ENCODE data around the gene SPG7.

The SPG7 gene

DNA sequence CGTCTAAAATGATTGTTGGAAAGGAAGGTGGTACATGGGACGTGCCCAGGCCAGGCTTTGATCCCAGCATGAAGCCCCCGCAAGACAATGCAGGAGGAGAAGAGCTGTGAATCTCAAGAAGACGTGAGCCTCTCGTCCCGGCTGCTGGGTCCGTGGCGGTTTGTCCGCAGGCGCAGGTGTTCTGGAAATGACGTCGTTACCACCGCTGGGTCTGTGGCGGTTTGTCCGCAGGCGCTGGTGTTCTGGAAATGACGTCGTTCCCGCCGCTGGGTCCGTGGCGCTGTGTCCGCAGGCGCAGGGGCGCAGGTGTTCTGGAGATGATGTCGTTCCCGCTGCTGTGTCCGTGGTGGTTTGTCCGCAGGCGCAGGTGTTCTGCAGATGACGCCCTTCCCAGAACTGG is 14.1 kb downstream of the SPG7 start:
- no peak for DNase-seq

DNA sequence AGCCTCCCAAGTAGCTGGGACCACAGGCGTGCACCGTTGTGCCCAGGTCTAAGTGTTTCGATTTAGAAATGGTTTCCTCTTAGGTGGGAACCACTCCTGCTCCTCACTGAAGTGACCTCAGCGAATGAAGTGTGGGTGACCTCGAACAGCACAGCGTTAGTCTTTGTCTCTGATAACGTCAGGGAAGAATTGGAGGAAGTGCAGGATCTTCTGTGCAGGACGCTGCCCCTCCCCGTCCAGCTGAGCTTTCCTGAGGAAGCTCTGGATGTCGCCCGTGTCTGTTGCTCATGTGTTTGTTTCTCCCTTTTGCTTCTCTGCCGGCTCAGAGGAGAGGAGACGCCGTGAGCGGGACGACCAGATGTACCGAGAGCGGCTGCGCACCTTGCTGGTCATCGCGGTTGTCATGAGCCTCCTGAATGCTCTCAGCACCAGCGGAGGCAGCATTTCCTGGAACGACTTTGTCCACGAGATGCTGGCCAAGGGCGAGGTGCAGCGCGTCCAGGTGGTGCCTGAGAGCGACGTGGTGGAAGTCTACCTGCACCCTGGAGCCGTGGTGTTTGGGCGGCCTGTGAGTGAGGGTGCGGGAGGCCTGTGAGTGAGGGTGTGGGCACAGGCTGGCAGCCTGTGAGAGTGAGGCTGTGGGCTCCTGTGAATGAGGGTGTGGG is 15.6 kb downstream of the SPG7 start:
- no peak for DNase-seq

DNA sequence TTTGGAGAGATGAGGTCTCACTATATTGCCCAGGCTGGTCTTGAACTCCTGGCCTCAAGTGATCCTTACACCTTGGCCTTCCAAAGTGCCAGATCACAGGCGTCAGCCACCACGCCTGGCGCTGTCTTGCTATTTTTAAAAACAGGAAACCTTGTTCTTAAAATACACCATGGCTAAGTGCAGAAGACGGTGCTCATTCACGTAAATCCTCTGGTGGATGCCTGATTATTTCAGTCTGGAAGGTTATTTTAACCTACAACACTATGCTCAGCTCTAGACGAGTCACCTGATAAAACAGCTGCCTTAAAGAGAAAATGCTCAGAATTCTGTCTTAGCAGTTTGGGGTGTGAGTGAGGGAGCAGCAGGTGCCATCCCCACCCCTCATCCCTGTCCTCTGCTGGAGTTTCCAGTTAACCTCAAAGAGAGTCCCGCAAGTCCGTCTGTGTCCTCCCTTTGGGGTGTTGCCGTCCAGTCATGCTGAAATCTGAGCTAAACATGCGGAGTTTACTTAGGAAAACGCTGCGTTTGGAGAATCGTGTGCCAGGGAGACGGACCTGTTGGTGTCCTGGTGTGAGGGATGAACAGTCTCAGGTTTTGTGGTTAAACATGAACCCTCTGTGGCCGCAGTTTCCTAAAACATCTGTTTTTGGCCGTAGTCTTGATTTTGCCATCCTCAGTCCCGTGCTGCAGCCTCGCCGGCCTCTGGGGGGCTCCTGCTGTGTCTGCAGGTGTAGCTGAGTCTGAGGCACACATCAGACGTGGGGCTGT is 17.1 kb downstream of the SPG7 start:
- DNase-seq: no peak

DNA sequence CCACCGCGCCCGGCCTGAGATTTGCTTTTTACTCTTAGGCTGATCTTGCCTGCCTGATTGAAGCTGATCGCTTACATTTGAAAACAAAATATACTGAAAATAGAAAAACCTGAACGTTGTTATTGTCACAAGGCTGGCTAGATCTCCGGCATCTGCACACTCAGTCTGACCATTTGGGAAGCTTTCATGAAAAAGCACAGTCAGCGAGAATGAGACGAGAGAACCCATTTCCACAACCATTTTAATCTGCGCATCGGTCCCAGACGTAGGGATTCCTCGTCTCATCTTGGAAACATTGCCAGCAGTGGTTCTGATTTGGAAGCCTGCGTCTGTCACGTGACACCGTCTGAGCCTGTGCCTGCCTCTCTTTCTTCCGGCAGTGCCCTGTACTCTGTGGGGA is 20.9 kb downstream of the SPG7 start:
- no peak for DNase-seq

DNA sequence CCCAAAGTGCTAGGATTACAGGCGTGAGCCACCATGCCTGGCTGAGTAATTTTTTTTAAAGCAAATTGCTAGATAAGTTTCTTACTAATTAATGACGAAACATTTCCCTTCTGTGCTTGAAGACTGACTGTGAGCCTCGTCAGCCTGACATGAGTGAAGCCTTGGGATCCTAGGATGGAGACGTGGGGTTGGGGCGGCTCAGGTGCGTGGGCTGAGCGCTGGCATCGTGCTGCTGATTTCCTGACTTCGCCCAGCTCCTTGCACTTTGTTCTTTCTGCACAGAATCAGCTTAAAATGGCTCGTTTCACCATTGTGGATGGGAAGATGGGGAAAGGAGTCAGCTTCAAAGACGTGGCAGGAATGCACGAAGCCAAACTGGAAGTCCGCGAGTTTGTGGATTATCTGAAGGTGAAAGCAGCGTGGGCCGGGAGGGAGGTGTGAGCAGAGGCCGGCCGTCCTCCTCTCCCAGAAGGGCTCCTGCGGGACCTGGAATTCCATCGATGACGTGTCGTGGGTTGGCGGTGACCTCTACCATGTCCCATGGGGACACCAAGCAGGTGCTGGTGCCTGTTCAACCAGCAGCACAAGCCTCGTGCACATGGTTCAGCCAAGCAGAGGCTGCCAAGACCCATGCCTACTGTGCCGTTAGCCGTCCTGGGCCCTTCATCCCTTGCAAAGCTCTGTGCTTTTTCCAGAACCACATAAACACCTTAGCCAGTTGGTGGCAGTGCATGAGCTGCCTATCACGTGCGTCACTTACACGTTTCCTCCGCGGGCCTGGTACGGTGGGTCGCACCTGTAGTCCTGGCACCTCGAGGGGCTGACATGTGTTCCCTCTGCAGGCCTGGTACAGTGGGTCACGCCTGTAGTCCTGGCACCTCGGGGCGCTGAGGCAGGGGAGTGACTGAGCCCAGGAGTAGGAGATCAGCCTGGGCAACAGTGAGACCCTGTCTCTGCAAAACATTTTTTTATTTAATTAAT is 22.5 kb downstream of the SPG7 start:
- DNase-seq: no peak

DNA sequence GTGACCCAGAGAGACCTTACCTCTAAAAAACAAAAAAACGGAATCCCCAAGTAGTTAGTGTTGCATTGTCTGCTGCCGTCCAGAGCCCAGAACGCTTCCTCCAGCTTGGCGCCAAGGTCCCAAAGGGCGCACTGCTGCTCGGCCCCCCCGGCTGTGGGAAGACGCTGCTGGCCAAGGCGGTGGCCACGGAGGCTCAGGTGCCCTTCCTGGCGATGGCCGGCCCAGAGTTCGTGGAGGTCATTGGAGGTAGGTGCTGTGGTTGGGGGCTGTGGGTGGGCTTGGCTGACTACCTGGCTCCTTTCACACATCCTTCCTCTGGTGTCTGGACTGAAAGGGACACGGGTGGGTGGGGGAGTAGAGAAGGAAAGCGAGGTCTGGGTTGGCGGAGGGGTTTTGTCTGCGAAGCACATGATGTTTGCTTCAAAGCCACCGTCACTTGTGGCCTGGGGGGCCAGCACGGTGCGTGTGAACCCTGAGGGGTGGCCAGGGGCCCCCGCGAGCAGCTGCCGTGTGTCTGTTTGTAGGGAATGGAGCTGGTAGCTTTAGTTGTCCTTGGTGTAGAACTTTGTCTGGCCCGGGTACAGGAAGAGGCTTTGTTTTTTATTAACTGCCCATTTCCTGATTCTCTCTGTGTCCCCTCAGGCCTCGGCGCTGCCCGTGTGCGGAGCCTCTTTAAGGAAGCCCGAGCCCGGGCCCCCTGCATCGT is 23.8 kb downstream of the SPG7 start:
- DNase-seq: no peak

DNA sequence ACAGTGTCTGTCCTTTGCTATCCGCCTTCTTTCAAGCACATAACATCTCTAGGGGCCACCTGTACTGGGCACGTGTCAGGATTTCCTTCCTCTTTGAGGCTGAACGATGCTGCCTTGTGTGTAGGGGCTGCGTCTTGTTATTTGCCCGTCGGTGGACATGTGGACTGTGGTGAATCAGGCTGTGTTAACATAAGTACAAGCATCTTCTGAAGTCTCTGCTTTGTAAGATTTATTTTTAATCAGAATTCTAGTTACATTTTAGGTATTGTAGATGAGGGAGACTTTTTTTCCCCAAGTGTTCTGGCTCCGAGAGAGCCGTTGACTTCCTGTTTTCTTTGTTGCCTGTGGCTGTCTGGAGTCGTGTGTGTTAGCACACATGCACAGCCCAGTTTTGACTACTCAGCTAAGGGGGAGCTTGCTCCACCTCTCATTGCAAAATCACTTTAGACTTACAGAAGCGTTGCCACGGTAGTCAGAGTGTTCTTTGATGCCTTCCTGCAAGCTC is 26.1 kb downstream of the SPG7 start:
- DNase-seq: peak; percentile 97 to 98

DNA sequence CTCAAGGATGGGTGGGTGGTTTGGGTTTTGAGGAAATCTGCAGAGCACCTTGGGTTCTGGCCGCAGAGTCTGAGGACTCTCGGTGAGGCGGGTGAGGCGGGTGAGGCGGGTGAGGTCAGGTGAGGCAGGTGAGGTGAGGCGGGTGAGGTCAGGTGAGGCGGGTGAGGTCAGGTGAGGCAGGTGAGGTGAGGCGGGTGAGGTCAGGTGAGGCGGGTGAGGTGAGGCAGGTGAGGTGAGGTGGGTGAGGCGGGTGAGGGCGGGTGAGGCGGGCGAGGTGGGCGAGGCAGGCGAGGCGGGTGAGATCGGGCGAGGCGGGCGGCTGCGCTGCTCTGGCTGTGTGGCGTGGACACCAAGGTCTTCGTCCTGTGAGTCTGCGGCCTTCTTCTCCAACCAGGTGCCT is 28.2 kb downstream of the SPG7 start:
- no peak for DNase-seq

DNA sequence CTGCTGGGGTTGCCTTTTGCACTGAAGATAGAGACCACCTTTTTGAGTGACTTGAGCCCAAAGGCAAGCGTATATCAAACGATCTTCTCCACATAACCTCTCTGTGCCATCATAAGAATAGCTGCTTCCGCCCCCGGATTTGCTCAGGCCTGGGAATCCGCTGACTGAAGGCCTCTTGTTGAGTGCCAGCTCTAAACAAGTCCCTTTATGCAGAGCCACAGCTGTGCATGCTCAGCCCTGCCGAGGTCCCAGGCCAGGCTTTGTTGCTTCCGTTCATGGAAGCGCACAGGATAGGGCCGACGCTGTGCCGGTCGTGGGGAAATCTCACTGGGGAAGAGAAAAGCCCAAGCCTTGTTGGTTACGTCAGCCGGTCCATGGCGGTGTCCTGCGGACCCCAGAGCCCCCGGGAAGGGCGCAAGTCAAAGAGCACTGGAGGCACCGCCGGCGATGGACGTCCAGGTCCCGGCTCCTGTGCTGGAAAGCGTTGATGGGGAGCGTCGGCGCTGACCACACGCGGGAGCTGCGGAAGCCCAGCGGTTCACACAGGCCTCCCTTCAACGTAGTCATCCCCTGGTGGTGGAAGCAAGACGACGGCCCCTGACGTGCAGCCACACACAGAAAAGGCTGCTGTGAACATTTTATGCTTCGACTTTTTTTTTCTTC is 28.8 kb downstream of the SPG7 start:
- no peak for DNase-seq

DNA sequence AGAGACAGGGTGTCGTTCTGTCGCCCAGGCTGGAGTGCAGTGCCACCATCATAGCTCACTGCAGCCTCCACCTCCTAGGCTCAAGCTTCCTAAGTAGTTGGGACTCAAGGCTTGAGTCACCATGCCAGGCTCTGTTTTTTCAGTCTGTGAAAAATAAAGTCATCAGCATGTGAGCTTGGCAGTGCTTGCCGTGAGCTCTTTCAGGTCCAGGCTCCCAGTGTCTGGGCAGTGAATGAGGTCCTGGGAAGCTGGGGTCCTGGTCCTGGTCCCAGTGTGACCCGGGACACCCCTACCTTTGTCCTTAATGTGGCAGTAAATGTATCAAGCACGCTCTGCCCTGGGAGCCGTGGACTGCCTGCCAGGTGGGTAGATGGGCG is 29.3 kb downstream of the SPG7 start:
- no peak for DNase-seq

DNA sequence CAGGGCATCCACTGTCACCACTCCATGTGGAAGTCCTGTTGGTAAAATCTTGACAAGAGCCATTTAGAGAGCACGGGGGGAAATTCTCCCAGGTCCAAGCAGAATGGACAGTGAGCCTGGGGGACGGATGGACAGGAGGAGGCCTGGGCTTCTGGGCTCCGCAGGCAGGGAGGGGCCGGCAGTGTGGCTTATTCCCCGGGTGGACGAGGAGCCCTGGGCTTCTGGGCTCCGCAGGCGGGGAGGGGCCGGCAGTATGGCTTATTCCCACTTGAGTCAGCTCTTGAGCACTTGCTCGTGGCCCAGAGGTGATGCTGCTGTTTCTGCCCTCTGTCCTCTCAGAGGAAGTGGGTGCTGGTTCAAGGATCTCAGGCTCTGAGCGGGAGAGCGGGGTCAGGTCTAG is 30.1 kb downstream of the SPG7 start:
- no peak for DNase-seq

DNA sequence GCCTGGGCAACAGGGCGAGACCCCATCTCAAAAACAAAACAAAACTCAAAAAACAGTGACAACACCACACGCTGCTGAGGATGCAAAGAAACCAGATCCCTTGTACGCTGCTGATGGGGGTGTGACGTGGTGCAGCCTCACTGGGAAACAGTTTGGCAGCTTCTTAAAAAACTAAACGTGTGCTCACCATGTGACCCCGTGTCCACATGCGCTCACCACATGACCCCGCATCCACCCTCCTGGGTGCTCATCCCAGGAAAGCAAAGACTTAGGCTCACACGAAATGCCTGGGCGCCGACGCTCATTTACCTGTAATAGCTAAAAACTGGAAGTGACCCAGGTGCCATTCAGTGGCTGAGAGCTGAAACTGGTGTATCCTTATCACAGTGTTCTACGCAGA is 32.4 kb downstream of the SPG7 start:
- no peak for DNase-seq

DNA sequence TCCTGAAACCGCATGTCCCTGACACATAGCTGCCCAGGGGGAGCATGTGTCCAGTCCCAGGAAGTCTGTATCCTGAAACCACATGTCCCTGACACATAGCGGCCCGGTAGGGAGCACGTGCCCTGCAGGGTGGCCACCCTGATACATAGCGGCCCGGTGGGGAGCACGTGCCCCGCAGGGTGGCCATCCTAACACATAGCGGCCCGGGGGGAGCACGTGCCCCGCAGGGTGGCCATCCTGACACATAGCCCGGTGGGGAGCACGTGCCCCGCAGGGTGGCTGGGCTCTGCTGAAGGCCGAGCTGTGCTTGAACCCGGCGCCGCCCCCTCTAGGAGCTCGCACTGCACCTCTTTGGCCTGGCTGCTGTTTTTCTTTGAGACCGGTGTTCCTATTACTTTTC is 33.6 kb downstream of the SPG7 start:
- DNase-seq: no peak

DNA sequence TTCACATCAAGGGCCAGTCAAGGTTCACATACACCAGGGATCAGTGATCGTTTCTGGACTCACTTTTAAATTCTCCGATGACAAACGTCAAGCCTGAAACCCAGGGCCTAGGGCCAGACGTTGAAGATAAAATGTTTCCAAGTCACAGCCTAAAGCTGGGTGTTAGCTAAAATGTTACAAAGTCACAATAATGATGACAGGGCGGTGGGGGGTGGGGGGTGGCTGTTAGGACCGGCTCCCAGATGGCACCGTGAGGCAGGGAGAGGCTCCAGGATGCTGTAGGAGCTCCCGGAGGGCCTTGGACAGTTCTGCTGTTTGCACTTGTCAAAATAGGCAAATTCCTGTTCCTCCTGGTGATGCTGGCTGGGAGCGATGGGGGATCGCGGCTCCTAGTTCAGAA is 35.9 kb downstream of the SPG7 start:
- no peak for DNase-seq

DNA sequence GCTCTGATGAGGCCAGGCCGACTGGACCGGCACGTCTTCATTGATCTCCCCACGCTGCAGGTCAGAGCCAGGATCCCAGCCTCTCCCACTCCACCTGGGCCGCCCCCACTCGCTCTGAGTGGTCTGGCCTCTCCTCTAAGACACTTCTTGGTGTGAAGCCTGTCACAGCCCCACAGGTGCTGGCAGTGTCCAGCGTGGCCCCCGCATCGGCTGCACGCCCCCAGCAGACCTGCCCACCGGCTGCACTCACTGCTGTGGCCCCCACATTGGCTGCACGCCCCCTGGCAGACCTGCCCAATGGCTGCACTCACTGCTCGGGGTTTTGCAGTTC is 36.5 kb downstream of the SPG7 start:
- DNase-seq: no peak

DNA sequence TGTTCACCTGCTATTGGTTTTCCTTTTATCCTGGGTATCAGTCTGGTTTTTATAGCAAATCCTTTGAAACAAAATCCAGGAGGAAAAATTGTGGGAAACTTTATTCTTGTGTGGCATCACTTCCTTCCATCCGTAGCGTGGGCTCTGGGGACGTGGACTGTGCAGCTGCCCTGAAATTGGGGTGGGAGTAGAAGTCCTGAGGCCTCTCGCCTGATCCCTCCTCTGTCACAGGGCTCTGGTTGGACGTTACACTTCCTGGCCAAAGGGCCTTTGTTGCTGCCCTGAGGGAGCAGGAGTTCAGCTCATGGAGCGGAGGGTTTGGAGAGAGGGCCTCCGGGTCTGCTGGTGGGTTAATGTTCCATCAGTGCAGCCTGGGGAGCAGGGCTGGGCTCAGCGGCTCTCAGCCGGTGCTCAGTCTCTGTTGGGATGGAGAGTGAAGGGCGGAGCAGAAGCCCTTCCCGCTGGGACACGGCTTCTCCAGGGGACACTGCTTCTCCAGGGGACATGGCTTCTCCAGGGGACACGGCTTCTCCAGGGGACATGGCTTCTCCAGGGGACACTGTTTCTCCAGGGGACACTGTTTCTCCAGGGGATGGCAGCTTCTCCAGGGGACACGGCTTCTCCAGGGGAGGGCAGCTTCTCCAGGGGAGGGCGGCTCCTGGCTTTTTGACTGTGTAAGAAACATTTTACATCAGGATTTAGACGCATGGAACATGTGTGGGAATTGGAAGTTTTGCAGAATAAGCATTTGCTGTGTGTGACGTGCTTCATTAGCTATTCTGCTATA is 37.0 kb downstream of the SPG7 start:
- no peak for DNase-seq

DNA sequence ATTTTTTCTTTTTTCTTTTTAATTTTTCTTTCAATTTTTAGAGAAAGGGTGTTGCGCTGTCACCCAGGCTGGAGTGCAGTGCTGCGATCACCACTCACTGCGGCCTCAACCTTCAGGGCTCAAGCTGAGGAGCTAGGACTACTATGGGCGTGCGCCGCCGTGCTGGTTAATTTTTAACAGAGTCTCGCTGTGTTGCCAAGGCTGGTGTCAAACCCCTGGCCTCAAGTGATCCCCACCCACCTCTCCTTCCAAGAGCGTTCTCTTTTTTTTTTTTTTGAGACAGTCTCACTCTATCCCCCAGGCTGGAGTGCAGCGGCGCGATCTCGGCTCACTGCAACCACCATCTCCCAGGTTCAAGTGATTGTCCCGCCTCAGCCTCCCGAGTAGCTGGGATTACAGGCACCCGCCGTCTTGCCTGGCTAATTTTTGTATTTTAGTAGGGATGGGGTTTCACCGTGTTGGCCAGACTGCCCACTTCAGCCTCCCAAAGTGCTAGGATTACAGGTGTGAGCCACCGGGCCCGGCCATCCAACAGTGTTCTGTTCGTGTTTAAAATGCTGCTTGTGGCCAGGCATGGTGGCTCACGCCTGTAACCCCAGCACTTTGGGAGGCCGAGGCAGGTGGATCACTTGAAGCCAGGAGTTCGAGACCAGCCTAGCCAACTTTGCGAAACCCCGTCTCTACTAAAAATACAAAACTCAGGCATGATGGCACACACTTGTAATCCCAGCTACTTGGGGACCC is 37.8 kb downstream of the SPG7 start:
- DNase-seq: no peak

DNA sequence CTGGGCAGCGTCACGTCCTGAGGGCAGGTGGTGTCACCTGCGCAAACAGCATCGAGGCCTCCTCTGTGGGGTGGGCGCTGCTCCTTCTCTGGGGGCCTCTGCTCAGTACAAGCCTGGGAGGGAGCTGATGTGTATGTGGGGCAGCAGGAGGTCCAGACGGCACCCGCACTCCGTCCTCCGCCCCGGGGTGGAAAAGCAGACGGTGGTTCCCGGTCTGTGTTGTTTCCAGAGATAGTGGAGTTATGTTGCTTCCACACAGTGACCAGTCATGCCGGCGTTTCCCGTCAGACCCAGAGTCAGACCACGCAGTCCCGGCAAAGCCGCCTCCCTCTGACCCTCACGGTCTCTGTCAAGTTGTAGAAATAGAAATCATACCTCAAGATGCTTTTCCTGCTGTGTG is 38.6 kb downstream of the SPG7 start:
- DNase-seq: no peak

DNA sequence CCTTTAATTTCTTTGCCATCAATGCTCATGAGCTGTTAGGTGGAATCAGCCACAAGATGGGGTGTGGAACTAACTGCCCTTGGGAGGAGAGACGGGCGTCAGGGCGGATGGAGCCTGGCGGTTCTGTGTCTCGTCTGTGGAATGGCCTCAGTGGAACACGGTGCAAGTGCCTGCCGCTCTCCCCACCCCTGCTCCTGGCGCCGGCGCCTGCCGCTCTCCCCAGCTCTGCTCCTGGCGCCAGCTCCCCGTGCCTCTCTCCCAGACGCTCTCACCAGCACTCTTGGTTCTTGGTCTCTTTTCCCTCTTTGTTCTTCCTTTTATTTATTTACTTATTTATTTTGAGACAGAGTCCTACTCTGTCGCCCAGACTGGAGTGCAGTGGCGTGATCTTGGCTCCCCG is 39.1 kb downstream of the SPG7 start:
- DNase-seq: no peak

DNA sequence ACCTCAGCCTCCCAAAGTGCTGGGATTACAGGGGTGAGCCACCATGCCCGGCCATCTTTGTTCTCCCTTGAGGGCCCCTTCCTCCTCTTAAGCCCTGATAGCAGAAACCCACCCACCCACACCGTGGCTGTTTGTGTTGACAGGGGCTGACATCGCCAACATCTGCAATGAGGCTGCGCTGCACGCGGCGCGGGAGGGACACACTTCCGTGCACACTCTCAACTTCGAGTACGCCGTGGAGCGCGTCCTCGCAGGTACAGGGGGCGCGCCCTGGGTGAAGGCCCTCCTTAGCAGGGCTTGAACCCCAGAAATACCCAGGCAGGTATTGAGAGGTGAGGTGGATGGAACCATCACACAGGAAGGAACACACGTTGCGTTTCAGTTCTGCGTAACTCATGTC is 39.7 kb downstream of the SPG7 start:
- no peak for DNase-seq
